ENCODE measurements around the gene STK38L.
"Not testable (repeated sequence)": the region's sequence is repeated elsewhere in the genome, so short reads cannot be mapped to it uniquely, and the experiment has no call there.

The STK38L gene

DNA sequence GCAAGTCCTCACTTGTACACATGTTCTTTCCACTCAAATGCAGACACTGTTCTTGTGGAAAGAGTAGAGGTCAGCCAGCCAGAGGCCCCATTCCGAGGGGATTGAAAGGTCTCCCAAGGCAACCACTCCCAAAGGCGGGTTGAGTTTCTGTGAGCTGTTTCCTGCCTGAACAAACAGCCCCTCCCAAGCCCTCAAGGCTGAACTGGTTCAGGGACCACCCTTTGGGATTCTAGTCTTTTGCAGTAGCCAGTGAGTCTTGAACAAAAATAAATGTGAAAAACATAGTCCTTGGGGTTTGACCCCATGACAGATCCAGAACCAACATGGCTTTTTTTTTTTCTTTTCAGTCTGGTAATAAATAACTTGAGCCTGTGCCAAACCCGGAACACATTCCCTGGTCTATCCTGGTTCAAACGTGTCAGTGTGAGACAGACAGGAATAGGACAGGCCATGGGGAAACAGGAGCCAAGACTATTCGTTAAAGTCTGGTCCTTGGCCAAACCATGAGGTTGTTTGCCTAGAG lies 17.6 kb upstream of the STK38L start:
- no peak for DNase-seq (ENCODE audit: low read depth in 2 of 2)

DNA sequence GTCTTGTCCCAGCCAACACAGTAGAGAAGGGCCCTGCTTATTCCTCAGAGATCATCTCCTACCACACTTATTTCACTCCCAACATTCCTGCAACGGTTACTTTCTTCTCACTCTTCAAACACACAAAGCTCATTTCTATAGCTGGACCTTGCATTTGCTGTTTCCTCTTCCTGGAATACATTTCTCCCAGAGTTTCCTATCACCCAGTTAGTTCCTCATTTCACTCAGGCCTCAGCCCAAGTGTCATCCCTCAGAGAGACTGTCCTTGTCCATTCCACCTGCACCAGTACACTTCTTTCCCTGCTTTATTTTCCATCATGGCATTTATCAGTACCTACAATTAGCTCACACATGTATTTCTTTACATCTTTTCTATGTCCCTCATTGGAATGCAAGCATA lies 14.7 kb upstream of the STK38L start:
- DNase-seq (ENCODE audit: low read depth in 2 of 2) = no peak

DNA sequence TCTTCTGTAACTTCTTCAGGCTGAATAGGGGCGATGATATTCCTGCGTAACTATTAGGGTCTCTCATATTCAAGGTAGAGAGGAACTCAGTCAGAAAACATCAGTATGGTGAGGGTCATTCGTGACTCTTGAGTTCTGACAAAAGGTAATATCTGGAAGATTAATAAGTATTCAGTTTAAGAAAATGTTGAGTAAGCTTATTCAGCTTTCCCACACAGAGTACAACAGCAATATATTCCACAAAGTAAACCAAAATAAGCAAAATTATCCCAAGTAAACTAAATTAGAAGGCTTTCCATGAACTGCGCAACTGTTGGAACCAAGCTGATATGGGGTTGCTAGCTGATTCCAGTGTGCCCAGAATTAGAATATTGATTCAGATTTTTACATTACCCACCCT lies 12.7 kb upstream of the STK38L start:
- DNase-seq (ENCODE audit: low read depth in 2 of 2) = not testable (repeated sequence)

DNA sequence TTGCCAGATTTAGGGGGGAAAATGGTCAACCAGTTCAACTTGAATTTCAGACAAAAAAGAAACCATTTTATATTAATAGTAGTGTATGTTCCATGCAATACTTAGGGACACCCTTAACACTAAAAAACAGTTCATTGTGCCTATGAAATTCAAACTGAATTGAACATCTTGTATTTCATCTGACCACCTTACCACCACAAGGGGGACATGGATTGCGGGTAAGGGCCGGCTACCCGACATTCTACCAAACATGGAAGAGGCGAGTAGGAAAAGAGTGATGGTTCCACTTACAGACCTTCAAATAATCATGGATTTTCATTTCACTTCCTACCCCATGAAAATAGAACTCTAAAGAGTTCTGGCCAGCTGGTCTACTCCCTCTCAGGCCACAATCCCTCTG lies 10.3 kb upstream of the STK38L start:
- DNase-seq (ENCODE audit: low read depth in 2 of 2) = no peak

DNA sequence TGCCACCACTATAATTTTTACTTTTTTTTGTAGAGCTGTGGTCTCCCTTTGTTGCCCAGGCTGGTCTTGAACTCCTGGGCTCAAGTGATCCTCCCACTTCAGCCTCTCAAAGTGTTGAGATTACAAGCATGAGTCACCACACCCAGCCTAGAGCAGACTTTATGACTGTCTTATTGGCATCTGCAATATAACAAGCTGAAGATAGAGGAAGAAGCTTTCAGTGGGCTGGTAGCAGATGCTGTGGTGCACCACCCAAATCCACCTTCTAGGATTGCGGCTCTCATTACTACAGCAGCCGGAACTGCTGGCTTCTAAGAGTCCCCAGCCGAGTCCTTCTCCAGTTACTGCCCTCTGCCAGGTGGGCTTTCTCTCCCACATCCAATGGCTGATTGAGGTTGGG lies 7.6 kb upstream of the STK38L start:
- DNase-seq (ENCODE audit: low read depth in 2 of 2) = no peak

DNA sequence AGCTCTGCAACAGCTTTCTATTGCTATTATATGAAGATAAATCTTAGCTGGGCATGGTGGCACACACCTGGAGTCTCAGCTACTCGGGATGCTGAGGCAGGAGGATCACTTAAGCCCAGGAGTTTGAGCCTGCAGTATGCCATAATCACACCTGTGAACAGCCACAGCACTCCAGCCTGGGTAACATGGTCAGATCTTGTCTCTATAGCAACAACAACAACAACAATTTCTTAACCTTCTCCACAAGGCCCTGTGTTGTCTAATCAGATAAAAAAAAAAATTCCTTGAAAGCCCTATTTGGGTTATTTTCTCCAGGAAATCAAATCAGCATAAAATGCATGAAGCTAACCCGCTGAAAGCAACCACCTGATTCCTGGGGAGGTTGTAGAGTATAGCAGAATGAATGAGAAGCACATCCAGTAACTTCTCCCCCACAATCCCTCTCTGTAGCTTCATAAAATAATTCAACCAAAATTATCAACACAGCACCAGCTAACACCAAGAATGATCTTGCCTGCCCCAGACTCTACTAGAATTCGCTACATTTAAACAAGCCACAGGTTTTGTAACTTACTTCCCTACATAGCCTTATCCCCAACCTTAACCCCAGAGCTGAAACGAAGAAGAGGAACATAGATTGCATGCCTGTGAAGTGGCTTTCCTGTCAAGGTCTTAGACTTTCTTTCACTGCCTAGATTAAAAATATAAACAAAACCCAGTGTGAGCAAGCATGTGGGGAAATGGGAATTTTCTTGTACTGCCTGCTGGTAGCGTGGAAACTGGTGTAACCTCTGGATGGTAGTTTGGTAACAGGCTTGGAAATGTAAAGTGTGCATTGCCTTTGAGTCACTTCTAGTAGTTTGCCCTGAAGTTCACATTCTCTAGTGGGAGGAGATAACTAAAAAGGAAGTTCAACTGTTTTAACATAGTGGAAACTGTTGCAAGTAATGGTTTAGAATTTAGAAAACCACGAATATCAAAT lies 6.0 kb upstream of the STK38L start:
- DNase-seq (ENCODE audit: low read depth in 2 of 2) = no peak

DNA sequence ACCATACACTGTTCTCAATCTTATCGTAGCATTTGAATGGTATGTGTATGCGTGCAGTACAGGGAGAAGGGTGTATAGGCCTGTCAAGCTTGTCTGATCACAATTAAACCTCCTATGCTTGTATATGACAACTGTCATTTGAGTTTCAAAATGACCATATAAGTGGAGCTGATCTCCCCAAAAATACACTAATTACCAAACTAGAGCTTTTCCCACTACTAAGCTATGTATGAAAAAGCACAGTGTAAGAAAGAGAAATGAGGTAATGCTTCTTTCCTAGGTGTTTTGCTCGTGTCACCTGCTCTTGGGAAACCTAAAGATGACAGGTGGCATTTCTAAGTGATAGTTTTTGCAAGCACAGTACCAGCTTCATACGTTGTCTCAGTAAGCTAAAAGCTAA lies 1.1 kb upstream of the STK38L start:
- DNase-seq (ENCODE audit: low read depth in 2 of 2) = no peak

DNA sequence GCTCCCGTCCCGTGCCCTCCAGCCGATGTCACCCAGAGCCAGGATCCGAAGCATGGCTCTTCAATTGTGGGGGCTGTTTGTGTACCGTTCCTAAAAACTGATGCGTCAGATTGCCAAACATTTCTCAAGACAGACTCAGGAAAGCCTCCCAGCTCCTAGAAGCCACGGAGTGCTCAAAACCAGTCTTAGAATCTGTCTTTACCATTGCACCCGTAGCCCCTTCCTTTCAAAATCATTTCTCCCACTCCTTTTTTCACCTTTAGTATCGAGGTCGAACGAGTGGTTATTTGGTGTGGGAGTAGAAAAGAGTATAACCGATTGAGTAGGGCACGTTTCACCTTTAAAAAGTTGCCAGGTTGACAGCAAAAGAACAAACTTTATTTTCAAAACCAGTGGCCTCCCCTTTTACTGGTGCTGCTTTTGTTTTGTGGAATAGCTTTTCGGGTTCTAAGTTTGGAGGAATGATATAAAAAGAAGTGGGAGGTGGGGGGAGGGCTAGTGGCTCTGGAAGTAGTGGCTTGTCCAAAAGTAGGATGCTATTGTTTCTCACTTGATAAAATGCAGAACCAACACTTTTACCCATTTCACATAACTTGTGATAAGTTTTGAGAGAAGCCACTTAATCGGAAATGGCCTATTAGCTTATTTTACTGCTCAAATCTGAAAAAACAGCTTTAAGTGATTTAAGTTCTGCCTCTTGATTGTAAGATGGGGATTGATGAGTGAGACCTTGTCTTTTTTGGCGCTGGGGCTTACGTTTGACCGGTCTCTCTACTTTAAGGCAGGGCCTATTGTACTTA lies 803 bp downstream of the STK38L start:
- no peak for DNase-seq (ENCODE audit: low read depth in 2 of 2)

DNA sequence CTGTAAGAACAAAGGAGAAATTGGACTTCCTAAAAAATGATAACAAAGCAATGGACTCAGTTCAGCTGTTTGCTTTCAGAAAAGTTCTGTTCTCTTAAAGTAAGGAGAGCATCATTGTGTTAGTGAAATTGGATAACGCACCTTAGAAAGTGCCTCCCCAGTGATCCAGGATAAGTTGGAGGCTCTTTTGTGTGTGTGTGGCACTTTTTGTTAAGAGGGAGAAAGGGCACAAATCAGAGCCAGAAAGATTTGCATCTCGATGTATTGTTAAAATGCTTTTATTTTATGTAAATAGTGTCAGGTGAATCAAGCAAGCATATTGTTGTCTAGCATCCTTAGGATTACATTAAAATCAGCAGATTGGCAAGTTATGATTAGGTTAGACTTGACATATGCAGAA lies 2.1 kb downstream of the STK38L start:
- DNase-seq (ENCODE audit: low read depth in 2 of 2) = no peak

DNA sequence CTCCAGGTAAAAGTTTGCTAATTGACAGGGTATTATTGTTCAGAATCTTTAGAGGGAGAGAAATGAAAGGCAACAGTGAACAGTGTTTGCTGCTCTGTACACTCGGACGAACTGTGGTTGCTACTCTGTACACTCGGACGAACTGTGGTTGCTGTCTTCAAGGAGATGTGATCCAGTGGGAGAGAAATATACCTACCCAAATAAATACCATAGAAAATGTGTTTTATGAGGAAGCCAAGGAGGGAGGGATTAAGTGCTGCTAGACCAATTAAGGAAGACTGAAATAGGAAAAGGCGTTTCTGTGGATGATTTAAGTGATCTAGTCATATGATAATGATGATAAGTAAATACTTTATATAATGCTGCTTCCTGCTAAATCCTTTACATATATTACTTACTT lies 2.7 kb downstream of the STK38L start:
- no peak for DNase-seq (ENCODE audit: low read depth in 2 of 2)

DNA sequence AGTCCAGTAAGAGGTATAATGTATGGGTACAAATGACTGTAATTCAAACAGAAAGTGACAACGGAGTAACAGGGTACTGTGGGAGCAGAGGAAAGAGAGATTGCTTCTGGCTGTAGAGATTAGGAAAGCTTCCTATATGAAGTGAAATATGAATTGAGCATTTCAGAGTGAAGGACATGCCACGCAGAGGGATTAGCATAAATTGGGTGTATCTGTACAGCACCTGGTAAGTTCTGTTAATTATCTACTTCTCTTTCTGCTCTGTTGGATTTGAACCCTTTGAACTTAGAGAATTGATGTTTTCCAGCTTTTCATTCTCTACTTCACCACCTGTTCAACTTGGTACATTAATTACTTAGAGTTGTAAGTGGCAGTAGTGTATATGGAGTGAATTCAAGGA lies 8.8 kb downstream of the STK38L start:
- no peak for DNase-seq (ENCODE audit: low read depth in 2 of 2)

DNA sequence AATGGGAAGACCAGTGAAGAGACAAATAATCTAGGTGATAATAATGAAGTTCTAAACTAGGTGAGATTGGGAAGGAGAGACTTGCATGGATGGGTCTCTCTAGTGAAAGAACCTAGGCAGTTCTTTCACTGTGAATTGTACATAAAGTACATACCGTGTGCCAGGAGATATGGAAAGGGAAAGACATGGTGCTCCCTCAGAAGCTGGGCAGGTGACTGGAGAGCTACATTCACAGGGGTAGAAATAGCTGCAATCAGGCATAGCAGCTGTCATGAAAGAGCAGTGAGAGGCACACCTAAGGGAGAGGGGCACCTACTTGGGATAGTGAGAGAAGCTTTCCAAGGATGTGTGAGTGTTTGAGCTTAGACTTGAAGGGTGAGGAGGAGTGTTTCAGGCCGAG lies 9.3 kb downstream of the STK38L start:
- DNase-seq (ENCODE audit: low read depth in 2 of 2) = no peak

DNA sequence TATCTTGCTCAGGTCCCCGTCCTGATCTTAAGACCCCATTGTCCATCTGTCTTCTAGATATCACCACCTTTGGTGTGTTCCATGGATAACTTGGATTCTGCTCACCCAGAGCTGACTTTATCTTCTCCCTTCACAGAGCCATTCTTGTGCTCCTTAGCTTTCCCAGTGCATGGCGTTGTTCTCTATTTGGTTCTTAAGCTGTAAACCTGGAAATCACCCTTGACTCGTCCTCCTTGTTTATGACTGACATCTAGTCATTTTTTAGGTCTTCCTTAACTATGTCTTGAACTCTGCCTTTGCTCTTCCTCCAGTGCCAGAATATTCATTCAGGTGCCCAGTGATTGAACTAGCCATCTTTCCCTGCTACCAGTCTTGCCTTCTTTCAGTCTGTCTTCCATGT lies 11.7 kb downstream of the STK38L start:
- DNase-seq (ENCODE audit: low read depth in 2 of 2) = no peak

DNA sequence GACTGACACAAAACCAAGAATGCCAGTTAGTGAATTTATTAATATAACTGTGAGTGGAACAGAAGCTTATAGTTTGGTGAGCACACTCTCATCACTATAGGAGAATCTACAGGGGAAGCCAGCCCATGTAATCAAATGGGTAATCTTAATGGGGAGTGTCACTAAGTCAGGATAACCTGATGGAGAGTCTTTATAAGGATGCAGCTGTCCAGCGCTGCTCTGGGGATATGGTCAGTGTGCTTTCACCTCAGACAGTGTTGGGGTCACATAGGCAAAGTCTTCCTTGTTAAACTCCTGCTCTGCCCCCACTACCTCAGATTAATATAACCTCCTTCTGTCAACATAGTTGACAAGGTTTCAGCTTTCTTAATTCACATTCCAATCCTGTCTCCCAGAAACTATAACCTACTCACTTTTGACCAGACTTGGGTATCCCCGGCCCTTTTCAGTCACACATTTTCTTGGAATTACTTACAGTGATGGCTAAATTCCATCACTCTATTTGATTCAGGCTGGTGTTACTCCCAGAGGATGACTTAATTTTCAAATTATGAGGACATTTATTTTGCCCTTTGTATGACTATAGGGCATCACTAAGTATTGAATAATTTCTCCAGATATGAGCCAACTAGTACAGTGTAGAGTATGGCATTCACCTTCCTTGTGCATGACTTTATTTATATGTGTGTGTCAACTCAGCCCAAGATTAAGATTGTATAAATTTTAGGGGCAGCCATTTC lies 13.2 kb downstream of the STK38L start:
- no peak for DNase-seq (ENCODE audit: low read depth in 2 of 2)

DNA sequence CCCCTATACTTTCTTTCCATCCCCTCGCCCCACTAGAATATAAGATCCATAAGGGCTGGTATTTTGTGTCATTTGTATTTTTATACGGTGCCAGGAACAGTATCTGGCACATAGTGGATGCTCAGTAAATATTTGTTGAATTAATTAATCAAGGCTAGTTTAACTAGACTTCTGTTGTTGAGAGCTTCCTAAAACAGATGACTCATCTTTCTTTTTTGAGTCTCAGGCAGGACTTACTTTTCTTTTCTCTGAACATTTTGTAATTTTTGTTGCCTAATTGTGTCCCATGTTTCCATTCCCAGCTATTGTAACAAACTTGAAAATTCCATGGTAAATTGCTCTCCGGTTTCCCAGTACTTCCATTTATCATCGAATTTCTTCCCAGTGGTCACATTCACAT lies 16.7 kb downstream of the STK38L start:
- no peak for DNase-seq (ENCODE audit: low read depth in 2 of 2)

DNA sequence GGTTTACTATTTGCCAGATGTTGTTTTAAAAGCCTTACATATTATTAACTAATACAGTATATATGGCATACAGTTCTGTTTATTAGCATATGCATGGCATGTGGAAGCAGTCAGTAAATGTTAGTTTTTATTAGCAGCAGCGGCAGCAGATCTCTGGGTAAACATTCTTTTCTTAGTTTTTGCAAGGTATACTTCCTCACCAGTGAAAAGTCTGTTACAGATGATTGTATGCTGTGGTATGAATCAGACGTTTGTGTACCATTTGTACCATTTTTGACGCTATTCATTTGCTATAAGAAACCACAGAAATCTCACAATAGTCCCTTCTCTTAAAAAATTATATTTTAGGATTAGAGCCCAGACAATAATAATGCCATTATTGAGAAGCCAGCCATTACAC lies 17.8 kb downstream of the STK38L start:
- DNase-seq (ENCODE audit: low read depth in 2 of 2) = no peak

DNA sequence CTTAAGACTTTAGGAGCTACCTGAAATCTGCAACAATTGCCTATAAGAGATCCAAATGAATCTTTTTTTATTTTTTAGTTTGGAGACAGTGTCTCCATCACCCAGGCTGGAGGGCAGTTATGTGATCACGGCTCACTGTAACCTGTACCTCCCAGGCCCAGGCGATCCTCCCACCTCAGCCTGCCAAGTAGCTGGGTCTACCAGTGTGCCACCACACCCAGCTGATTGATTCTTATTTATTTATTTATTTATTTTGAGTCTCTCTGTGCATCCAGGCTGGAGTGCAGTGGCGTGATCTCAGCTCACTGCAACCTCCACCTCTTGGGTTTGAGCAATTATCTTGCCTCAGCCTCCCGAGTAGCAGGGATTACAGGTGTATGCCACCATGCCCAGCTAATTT lies 26.1 kb downstream of the STK38L start:
- DNase-seq (ENCODE audit: low read depth in 2 of 2) = no peak

DNA sequence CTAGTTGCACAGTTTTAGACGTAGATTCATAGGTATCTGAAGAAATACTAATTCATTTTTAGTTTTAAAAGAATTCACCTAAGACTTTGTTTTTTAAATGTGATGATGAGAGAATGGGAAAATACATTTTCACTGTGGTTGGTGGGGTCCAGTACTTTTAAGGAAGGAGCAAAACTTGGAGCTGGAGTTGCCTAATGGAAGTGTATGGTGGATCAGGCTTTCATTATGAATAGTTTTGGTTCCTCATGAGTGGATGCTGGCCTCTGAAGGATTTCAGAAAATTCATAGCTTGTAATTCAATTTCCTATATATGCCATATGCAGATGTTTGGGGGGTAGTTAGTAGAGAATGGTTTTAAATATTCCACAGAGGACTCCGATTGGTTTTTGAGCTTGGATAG lies 27.1 kb downstream of the STK38L start:
- no peak for DNase-seq (ENCODE audit: low read depth in 2 of 2)

DNA sequence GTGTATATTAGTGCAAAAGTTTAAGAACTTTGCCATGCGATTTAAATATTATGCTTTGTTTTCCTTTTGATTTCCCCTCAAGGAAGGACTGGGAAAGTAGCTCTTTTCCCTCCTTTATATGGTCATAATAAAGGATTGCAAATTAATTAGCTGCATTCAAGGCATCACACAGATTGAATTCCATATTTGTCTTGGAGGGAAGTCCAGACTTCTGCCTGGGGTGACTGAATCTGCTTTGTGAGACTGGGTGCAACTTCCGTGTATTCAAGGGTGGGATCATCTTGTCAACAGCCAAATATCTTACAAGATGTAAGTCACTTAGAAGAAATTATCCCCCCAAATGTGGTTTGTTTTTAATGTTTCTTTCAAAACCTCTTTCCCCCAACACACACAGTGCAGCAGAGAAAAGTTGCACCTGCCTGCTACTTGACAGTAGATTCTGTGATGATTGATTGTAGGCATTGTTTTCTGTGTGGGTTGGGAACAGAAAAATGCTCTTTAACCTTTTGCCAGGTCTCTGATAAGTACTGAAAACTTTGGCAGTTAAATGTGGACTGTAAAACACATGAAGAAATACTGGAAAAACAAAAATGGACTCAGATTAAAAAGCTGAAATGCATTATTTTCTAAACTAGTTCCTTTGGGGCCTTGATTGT lies 28.4 kb downstream of the STK38L start:
- DNase-seq (ENCODE audit: low read depth in 2 of 2) = no peak

DNA sequence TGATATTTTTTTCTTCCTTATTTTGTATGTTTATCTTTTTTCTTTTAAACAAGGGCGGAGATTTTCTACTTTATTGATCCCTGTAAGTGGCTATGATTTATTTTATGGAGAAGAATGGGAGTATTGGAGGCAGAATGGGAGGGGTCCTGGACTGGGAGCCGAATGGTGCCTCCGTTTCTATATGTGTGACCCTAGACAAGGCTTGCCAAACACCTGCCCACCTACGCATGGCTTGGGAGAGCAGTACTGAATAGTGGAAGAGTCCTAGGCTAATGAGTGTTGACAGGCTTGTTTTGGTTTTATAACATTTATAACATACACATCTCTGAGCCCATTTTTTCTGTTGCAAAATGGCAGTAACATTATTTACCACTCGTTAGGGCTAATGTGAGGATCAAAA lies 29.0 kb downstream of the STK38L start:
- no peak for DNase-seq (ENCODE audit: low read depth in 2 of 2)

DNA sequence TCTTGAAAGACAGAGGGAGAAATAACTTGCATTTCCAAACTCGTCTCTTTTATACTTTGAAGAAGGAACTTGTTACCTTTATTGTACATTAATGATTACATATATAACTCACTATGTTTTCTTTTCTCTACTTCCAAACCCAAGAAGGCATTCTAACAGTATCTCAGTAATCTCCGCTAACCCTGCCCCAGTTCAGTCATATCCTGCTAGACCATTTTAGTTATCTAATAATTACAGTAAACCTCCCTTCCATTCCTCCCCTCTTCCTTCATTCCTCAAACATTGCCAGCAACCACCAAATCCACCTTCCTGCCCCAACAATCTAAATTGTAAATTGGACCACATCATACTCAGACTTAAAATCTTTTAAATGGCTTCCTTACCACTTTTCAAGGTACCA lies 30.6 kb downstream of the STK38L start:
- no peak for DNase-seq (ENCODE audit: low read depth in 2 of 2)

DNA sequence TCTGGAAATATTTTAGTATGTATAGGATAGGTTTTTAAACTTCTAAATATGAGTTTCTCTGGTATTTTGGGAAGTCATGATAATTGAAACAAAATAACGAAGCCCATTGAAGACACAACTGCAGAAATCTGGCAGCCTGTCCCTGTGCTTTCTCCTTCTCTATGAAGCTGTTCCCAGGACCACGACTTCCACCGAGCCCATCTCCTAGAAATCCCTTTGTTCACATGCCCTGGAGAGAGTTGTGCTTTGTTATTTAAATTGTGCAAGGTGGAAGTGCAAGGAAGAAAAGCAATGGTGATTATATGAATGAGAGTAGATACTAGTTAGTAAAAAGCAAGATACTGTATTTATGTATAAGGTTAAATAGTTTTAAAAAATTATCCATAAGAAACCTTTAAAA lies 32.2 kb downstream of the STK38L start:
- no peak for DNase-seq (ENCODE audit: low read depth in 2 of 2)
